Kidney epithelial cell (primary cell): ENCODE measurements around the gene CACNA1F. TPM values are rescaled to one million over a fixed set of nuclear protein-coding genes. Genes with fewer than 3 reads are reported as not detected.

Experiments
- DNase-seq: peaks from one replicate; pipeline ENCODE4 v3.0.0-alpha.2; 2010; ENCODE audit warnings: low read depth
- H3K27me3 ChIP-seq: 2 replicates; pipeline ENCODE4 v1.6.0; 2011; ENCODE audit warnings: low read length; ENCODE audit not compliant: control insufficient read depth, insufficient read depth
- H3K36me3 ChIP-seq: 2 replicates; pipeline ENCODE4 v1.5.1; 2011; ENCODE audit warnings: low read length; ENCODE audit not compliant: control insufficient read depth, insufficient read depth
- H3K4me3 ChIP-seq: 2 replicates; pipeline ENCODE4 v1.5.1; 2011; ENCODE audit warnings: low read depth, mild to moderate bottlenecking, control low read depth, low read length
- CTCF ChIP-seq: IDR thresholded peaks from 2 replicates; pipeline ENCODE4 v1.5.1; 2011; ENCODE audit warnings: mild to moderate bottlenecking, moderate library complexity, low read length, control low read depth, inconsistent platforms; ENCODE audit not compliant: insufficient read depth, poor library complexity, severe bottlenecking
- total RNA-seq: library from RNA; depleted of rRNA; stranded (reverse); fragments of >200 nt; gene quantifications from 2 replicates; pipeline ENCODE4 v1.2.3, GENCODE V29; 2015

Gene CACNA1F
- not detected in 2 replicates for total RNA-seq

- DNase-seq: no peak
- Histone ChIP-seq H3K36me3 (no peaks in the 10 kb centered on the region), H3K27me3 (no peaks in the 10 kb centered on the region), H3K4me3 (no peak within 1 kb of the TSS)
- no peak for TF ChIP-seq CTCF
Observed at GRCh38 chrX:49233176-49233575, at the start of gene CACNA1F. Gene CACNA1F, minus strand, starts transcription at chrX:49233340. Its CDS starts 31 bp downstream, at chrX:49233309.

- no peaks in the 10 kb centered on the region for H3K36me3 ChIP-seq
- H3K4me3 ChIP-seq: no peak overlapping the region
- no peak for DNase-seq
- TF ChIP-seq CTCF: peak; percentile 18
- no peaks in the 10 kb centered on the region for H3K27me3 ChIP-seq
Observed at GRCh38 chrX:49282647-49283011, 49.5 kb upstream of the CACNA1F start.

- TF ChIP-seq CTCF: no peak
- Histone ChIP-seq H3K36me3 (no peaks in the 10 kb centered on the region), H3K27me3 (no peaks in the 10 kb centered on the region), H3K4me3 (no peak overlapping the region)
- no peak for DNase-seq
Observed at GRCh38 chrX:49278081-49278480, 44.9 kb upstream of the CACNA1F start.

DNA sequence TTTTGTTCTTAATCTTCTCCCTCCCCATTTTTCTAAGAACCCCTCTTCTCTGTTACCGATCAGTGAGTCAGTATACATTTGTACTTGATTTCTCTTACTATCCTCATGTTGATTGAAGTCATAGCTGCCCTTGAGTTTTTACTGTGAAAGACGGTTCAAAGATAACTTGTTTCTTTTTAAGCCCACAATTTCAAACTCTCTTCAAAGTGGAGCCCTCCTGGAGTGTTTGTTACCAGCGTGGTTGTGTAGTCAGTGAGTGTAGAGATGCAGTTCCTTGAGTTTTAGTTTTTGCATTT, 44.3 kb upstream of the CACNA1F start:
- H3K36me3 ChIP-seq: no peaks in the 10 kb centered on the region
- H3K4me3 ChIP-seq: no peak overlapping the region
- no peak for DNase-seq
- no peak for TF ChIP-seq CTCF
- H3K27me3 ChIP-seq: no peaks in the 10 kb centered on the region

- no peaks in the 10 kb centered on the region for H3K27me3 ChIP-seq
- TF ChIP-seq CTCF: no peak
- no peaks in the 10 kb centered on the region for H3K36me3 ChIP-seq
- H3K4me3 ChIP-seq: no peak overlapping the region
- no peak for DNase-seq
Observed at GRCh38 chrX:49276671-49277534, 43.8 kb upstream of the CACNA1F start.

DNA sequence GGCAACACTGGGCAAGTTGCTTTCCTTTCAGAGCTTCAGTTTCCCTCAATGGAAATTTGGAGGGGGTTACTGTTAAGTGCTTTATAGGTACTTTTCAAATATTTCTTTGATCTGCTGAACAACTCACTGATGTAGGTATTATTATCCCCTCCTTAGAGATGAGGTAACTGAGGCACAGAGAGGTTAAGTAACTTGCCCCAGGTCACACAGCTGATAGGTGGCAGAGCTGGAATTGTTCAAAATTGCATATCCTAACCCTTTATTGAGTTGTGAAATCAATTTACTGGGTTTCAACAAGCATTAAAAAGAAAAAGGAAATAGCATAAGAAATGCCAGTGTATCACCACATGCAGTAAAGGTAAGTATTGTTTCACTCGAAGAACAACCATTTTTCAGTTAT, 43.1 kb upstream of the CACNA1F start:
- Histone ChIP-seq H3K4me3 (no peak overlapping the region), H3K27me3 (no peaks in the 10 kb centered on the region), H3K36me3 (no peaks in the 10 kb centered on the region)
- TF ChIP-seq CTCF: no peak
- DNase-seq: no peak
